SK-N-SH treated with all-trans-retinoic acid at 6 μM for 48 hours (cell line): ENCODE results near the gene SEC16A.

Experiments
- ATAC-seq: fragments of 200-7000 bp; cut with Tn5 transposase; 3 replicates; pipeline ENCODE4 v1.9.1; 2020; ENCODE audit warnings: mild to moderate bottlenecking, moderate library complexity
- ARNTL ChIP-seq: fragments of 450-650 bp; formaldehyde crosslinking; IDR thresholded peaks from 2 replicates; pipeline ENCODE4 v1.5.0; 2020; ENCODE audit warnings: low read depth, mild to moderate bottlenecking, moderate library complexity, borderline replicate concordance
- BACH2 ChIP-seq: fragments of 250-450 bp; sonication (Bioruptor Pico); IDR thresholded peaks from 2 replicates; pipeline ENCODE4 v1.9.0; 2021; ENCODE audit warnings: mild to moderate bottlenecking, borderline replicate concordance
- CREB5 ChIP-seq: fragments of 250-450 bp; sonication (Bioruptor Pico); IDR thresholded peaks from 2 replicates; pipeline ENCODE4 v1.5.1; 2020; ENCODE audit warnings: low read depth, mild to moderate bottlenecking, moderate library complexity
- CSDC2 ChIP-seq: fragments of 250-450 bp; sonication (Bioruptor Pico); IDR thresholded peaks from 2 replicates; pipeline ENCODE4 v1.5.0; 2020; ENCODE audit warnings: mild to moderate bottlenecking, moderate library complexity
- CSRNP3 ChIP-seq: fragments of 250-450 bp; sonication (Bioruptor Pico); IDR thresholded peaks from 2 replicates; pipeline ENCODE4 v1.5.1; 2021; ENCODE audit warnings: mild to moderate bottlenecking, moderate library complexity
- ESRRG ChIP-seq: fragments of 250-450 bp; sonication (Bioruptor Pico); IDR thresholded peaks from 2 replicates; pipeline ENCODE4 v1.6.1; 2021; ENCODE audit warnings: mild to moderate bottlenecking
- GLIS3 ChIP-seq: fragments of 250-450 bp; sonication (Bioruptor Pico); IDR thresholded peaks from 2 replicates; pipeline ENCODE4 v1.5.0; 2020; ENCODE audit warnings: mild to moderate bottlenecking, moderate library complexity
- ISL1 ChIP-seq: fragments of 250-450 bp; sonication (Bioruptor Pico); IDR thresholded peaks from 2 replicates; pipeline ENCODE4 v2.1.2; 2022; ENCODE audit warnings: mild to moderate bottlenecking, moderate library complexity
- OSR1 ChIP-seq: fragments of 250-450 bp; sonication (Bioruptor Pico); IDR thresholded peaks from 2 replicates; pipeline ENCODE4 v1.8.0; 2022; ENCODE audit warnings: moderate library complexity, mild to moderate bottlenecking, inconsistent platforms
- PATZ1 ChIP-seq: fragments of 250-450 bp; sonication (Bioruptor Pico); IDR thresholded peaks from 2 replicates; pipeline ENCODE4 v1.8.0; 2020; ENCODE audit warnings: mild to moderate bottlenecking, moderate library complexity, borderline replicate concordance
- POU6F1 ChIP-seq: fragments of 250-450 bp; sonication (Bioruptor Pico); IDR thresholded peaks from 2 replicates; pipeline ENCODE4 v1.8.0; 2021; ENCODE audit warnings: low read depth, mild to moderate bottlenecking, moderate library complexity, borderline replicate concordance
- PPARA ChIP-seq: fragments of 250-450 bp; sonication (Bioruptor Pico); IDR thresholded peaks from 2 replicates; pipeline ENCODE4 v1.5.0; 2020; ENCODE audit warnings: mild to moderate bottlenecking, borderline replicate concordance
- RARB ChIP-seq: fragments of 250-450 bp; sonication (Bioruptor Pico); IDR thresholded peaks from 2 replicates; pipeline ENCODE4 v1.8.0; 2021; ENCODE audit warnings: mild to moderate bottlenecking, moderate library complexity
- SNAI2 ChIP-seq: fragments of 250-450 bp; sonication (Bioruptor Pico); IDR thresholded peaks from 2 replicates; pipeline ENCODE4 v1.5.0; 2020; ENCODE audit warnings: mild to moderate bottlenecking, moderate library complexity
- TCF4 ChIP-seq: fragments of 250-450 bp; sonication (Bioruptor Pico); IDR thresholded peaks from 2 replicates; pipeline ENCODE4 v1.8.0; 2021; ENCODE audit warnings: mild to moderate bottlenecking, moderate library complexity, borderline replicate concordance
- TOX ChIP-seq: fragments of 250-450 bp; sonication (Bioruptor Pico); IDR thresholded peaks from 2 replicates; pipeline ENCODE4 v1.8.0; 2021; ENCODE audit warnings: mild to moderate bottlenecking, moderate library complexity, borderline replicate concordance
- TSHZ2 ChIP-seq: fragments of 250-450 bp; sonication (Bioruptor Pico); IDR thresholded peaks from 2 replicates; pipeline ENCODE4 v1.5.0; 2020; ENCODE audit warnings: mild to moderate bottlenecking, moderate library complexity
- ZC3H10 ChIP-seq: fragments of 250-450 bp; sonication (Bioruptor Pico); IDR thresholded peaks from 2 replicates; pipeline ENCODE4 v1.5.1; 2021; ENCODE audit warnings: mild to moderate bottlenecking, moderate library complexity
- ZFP3 ChIP-seq: fragments of 250-450 bp; sonication (Bioruptor Pico); IDR thresholded peaks from 2 replicates; pipeline ENCODE4 v1.5.0; 2020; ENCODE audit warnings: mild to moderate bottlenecking, moderate library complexity
- ZFP30 ChIP-seq: fragments of 450-650 bp; formaldehyde crosslinking; IDR thresholded peaks from 2 replicates; pipeline ENCODE4 v1.5.0; 2022; ENCODE audit warnings: mild to moderate bottlenecking, moderate library complexity
- ZNF565 ChIP-seq: fragments of 450-650 bp; formaldehyde crosslinking; conservative IDR thresholded peaks from 2 replicates; pipeline ENCODE4 v1.5.0; 2020; ENCODE audit warnings: low read depth, mild to moderate bottlenecking, moderate library complexity
- ZNF70 ChIP-seq: fragments of 450-650 bp; formaldehyde crosslinking; IDR thresholded peaks from 2 replicates; pipeline ENCODE4 v1.5.0; 2020; ENCODE audit warnings: mild to moderate bottlenecking, moderate library complexity
- ZNF8 ChIP-seq: fragments of 450-650 bp; formaldehyde crosslinking; IDR thresholded peaks from 2 replicates; pipeline ENCODE4 v1.5.0; 2020; ENCODE audit warnings: mild to moderate bottlenecking, moderate library complexity

Gene SEC16A

GRCh38 chr9:136494531-136495215, 11.8 kb upstream of the SEC16A start (continued):
- TF ChIP-seq TSHZ2 (CRISPR knock-in tag) (no peak), SNAI2 (CRISPR knock-in tag) (no peak), ZNF8 (CRISPR knock-in tag) (no peak)

GRCh38 chr9:136494012-136494411, 11.2 kb upstream of the SEC16A start:
- no peak for ATAC-seq
- no peak for TF ChIP-seq OSR1
- no peak for TF ChIP-seq SNAI2 (CRISPR knock-in tag)
- TF ChIP-seq CSRNP3 (CRISPR knock-in tag) = no peak
- TF ChIP-seq ZNF8 (CRISPR knock-in tag) = no peak
- no peak for TF ChIP-seq ZFP30 (CRISPR knock-in tag)
- TF ChIP-seq PATZ1 (CRISPR knock-in tag) = no peak
- TF ChIP-seq GLIS3 = no peak
- TF ChIP-seq RARB (CRISPR knock-in tag) = no peak
- TF ChIP-seq TOX (CRISPR knock-in tag) = no peak
- no peak for TF ChIP-seq ZC3H10 (CRISPR knock-in tag)
- TF ChIP-seq ZNF70 (CRISPR knock-in tag) = no peak
- TF ChIP-seq CREB5 = no peak
- TF ChIP-seq ZNF565 (CRISPR knock-in tag) = no peak
- no peak for TF ChIP-seq PPARA (CRISPR knock-in tag)
- TF ChIP-seq ISL1 = no peak
- TF ChIP-seq BACH2 = no peak
- no peak for TF ChIP-seq ZFP3 (CRISPR knock-in tag)
- no peak for TF ChIP-seq ESRRG (CRISPR knock-in tag)
- TF ChIP-seq CSDC2 = no peak
- no peak for TF ChIP-seq ARNTL (CRISPR knock-in tag)
- TF ChIP-seq, all 23 proteins: peak for 0

- TF ChIP-seq ZFP3 (CRISPR knock-in tag) (no peak), CSDC2 (no peak), ZNF70 (CRISPR knock-in tag) (no peak), RARB (CRISPR knock-in tag) (no peak), GLIS3 (no peak), CREB5 (no peak), BACH2 (no peak), ZNF565 (CRISPR knock-in tag) (no peak), ESRRG (CRISPR knock-in tag) (no peak), POU6F1 (CRISPR knock-in tag) (no peak), TCF4 (no peak)
- no peak; the same call in 1 of the 3 replicates for ATAC-seq
These were observed 10.7 kb upstream of the SEC16A start for GRCh38 chr9:136493567-136493971.
